ENCODE results near the gene BIRC7.

The BIRC7 gene

GRCh38 chr20:63192721-63193120 is 43.0 kb upstream of the BIRC7 start:
- Histone ChIP-seq H3K27me3 (ENCODE audit: insufficient read depth, low read length) (peaks cover 5% of the 10 kb centered on the region; the same call in 1 of the 2 replicates), H3K4me3 (ENCODE audit: low read length) (no peak overlapping the region), H3K9me3 (ENCODE audit: insufficient read depth, low read depth, low read length) (no peaks in the 10 kb centered on the region), H3K36me3 (ENCODE audit: insufficient read depth, low read depth, low read length) (peaks cover 27% of the 10 kb centered on the region), H3K4me1 (ENCODE audit: insufficient read depth, low read length) (peaks cover 5% of the 10 kb centered on the region; the same call in 1 of the 2 replicates), H3K9ac (ENCODE audit: low read depth, low read length) (no peak overlapping the region), H3K27ac (ENCODE audit: low read length) (no peak overlapping the region)

GRCh38 chr20:63194007-63194796 is 41.5 kb upstream of the BIRC7 start:
- Histone ChIP-seq H3K9me3 (ENCODE audit: insufficient read depth, low read depth, low read length) (no peaks in the 10 kb centered on the region), H3K4me3 (ENCODE audit: low read length) (no peak overlapping the region), H3K36me3 (ENCODE audit: insufficient read depth, low read depth, low read length) (peaks cover 30% of the 10 kb centered on the region), H3K9ac (ENCODE audit: low read depth, low read length) (no peak overlapping the region), H3K4me1 (ENCODE audit: insufficient read depth, low read length) (peaks cover 6% of the 10 kb centered on the region; the same call in 1 of the 2 replicates), H3K27me3 (ENCODE audit: insufficient read depth, low read length) (no peaks in the 10 kb centered on the region), H3K27ac (ENCODE audit: low read length) (no peak overlapping the region)

- H3K27ac ChIP-seq (ENCODE audit: low read length) = no peak overlapping the region
- no peaks in the 10 kb centered on the region for H3K9me3 ChIP-seq (ENCODE audit: insufficient read depth, low read depth, low read length)
- H3K4me1 ChIP-seq (ENCODE audit: insufficient read depth, low read length) = peaks cover 6% of the 10 kb centered on the region; the same call in 1 of the 2 replicates
- peaks cover 30% of the 10 kb centered on the region for H3K36me3 ChIP-seq (ENCODE audit: insufficient read depth, low read depth, low read length)
- no peak overlapping the region for H3K9ac ChIP-seq (ENCODE audit: low read depth, low read length)
- H3K27me3 ChIP-seq (ENCODE audit: insufficient read depth, low read length) = no peaks in the 10 kb centered on the region
- H3K4me3 ChIP-seq (ENCODE audit: low read length) = no peak overlapping the region
Measured at GRCh38 chr20:63194797-63195173, 40.9 kb upstream of the BIRC7 start.

- H3K9ac ChIP-seq (ENCODE audit: low read depth, low read length) = no peak overlapping the region
- no peaks in the 10 kb centered on the region for H3K9me3 ChIP-seq (ENCODE audit: insufficient read depth, low read depth, low read length)
- no peak overlapping the region for H3K4me3 ChIP-seq (ENCODE audit: low read length)
- H3K27ac ChIP-seq (ENCODE audit: low read length) = no peak overlapping the region
- peaks cover 48% of the 10 kb centered on the region for H3K36me3 ChIP-seq (ENCODE audit: insufficient read depth, low read depth, low read length)
- peaks cover 6% of the 10 kb centered on the region; the same call in 1 of the 2 replicates for H3K4me1 ChIP-seq (ENCODE audit: insufficient read depth, low read length)
- no peaks in the 10 kb centered on the region for H3K27me3 ChIP-seq (ENCODE audit: insufficient read depth, low read length)
Measured at GRCh38 chr20:63196768-63197470, 38.8 kb upstream of the BIRC7 start.

- H3K27me3 ChIP-seq (ENCODE audit: insufficient read depth, low read length) = no peaks in the 10 kb centered on the region
- no peak overlapping the region for H3K27ac ChIP-seq (ENCODE audit: low read length)
- no peak overlapping the region for H3K4me3 ChIP-seq (ENCODE audit: low read length)
- no peak overlapping the region for H3K9ac ChIP-seq (ENCODE audit: low read depth, low read length)
- H3K9me3 ChIP-seq (ENCODE audit: insufficient read depth, low read depth, low read length) = no peaks in the 10 kb centered on the region
- H3K4me1 ChIP-seq (ENCODE audit: insufficient read depth, low read length) = peaks cover 6% of the 10 kb centered on the region; the same call in 1 of the 2 replicates
- H3K36me3 ChIP-seq (ENCODE audit: insufficient read depth, low read depth, low read length) = peaks cover 65% of the 10 kb centered on the region
Measured at GRCh38 chr20:63198606-63199005, 37.1 kb upstream of the BIRC7 start.

- no peaks in the 10 kb centered on the region for H3K27me3 ChIP-seq (ENCODE audit: insufficient read depth, low read length)
- H3K27ac ChIP-seq (ENCODE audit: low read length) = no peak overlapping the region
- H3K4me3 ChIP-seq (ENCODE audit: low read length) = no peak overlapping the region
- peaks cover 72% of the 10 kb centered on the region for H3K36me3 ChIP-seq (ENCODE audit: insufficient read depth, low read depth, low read length)
- H3K9ac ChIP-seq (ENCODE audit: low read depth, low read length) = no peak overlapping the region
- no peaks in the 10 kb centered on the region for H3K9me3 ChIP-seq (ENCODE audit: insufficient read depth, low read depth, low read length)
- H3K4me1 ChIP-seq (ENCODE audit: insufficient read depth, low read length) = peaks cover 5% of the 10 kb centered on the region; the same call in 1 of the 2 replicates
Measured at GRCh38 chr20:63202021-63202420, 33.7 kb upstream of the BIRC7 start.

GRCh38 chr20:63202811-63203526 is 32.7 kb upstream of the BIRC7 start:
- H3K36me3 ChIP-seq (ENCODE audit: insufficient read depth, low read depth, low read length) = peaks cover 76% of the 10 kb centered on the region
- H3K27me3 ChIP-seq (ENCODE audit: insufficient read depth, low read length) = no peaks in the 10 kb centered on the region

GRCh38 chr20:63204362-63204761 is 31.3 kb upstream of the BIRC7 start:
- Histone ChIP-seq H3K27me3 (ENCODE audit: insufficient read depth, low read length) (no peaks in the 10 kb centered on the region), H3K27ac (ENCODE audit: low read length) (no peak overlapping the region), H3K4me3 (ENCODE audit: low read length) (no peak overlapping the region), H3K36me3 (ENCODE audit: insufficient read depth, low read depth, low read length) (peaks cover 89% of the 10 kb centered on the region), H3K9ac (ENCODE audit: low read depth, low read length) (no peak overlapping the region), H3K4me1 (ENCODE audit: insufficient read depth, low read length) (no peaks in the 10 kb centered on the region), H3K9me3 (ENCODE audit: insufficient read depth, low read depth, low read length) (no peaks in the 10 kb centered on the region)

More at GRCh38 chr20:63202811-63203526, 32.7 kb upstream of the BIRC7 start:
- no peak overlapping the region for H3K4me3 ChIP-seq (ENCODE audit: low read length)
- H3K9ac ChIP-seq (ENCODE audit: low read depth, low read length) = no peak overlapping the region
- H3K4me1 ChIP-seq (ENCODE audit: insufficient read depth, low read length) = no peaks in the 10 kb centered on the region
- no peaks in the 10 kb centered on the region for H3K9me3 ChIP-seq (ENCODE audit: insufficient read depth, low read depth, low read length)
- H3K27ac ChIP-seq (ENCODE audit: low read length) = no peak overlapping the region

- Histone ChIP-seq H3K27ac (ENCODE audit: low read length) (no peak overlapping the region), H3K36me3 (ENCODE audit: insufficient read depth, low read depth, low read length) (peaks cover 96% of the 10 kb centered on the region), H3K27me3 (ENCODE audit: insufficient read depth, low read length) (no peaks in the 10 kb centered on the region), H3K4me1 (ENCODE audit: insufficient read depth, low read length) (no peaks in the 10 kb centered on the region), H3K9me3 (ENCODE audit: insufficient read depth, low read depth, low read length) (no peaks in the 10 kb centered on the region), H3K9ac (ENCODE audit: low read depth, low read length) (no peak overlapping the region), H3K4me3 (ENCODE audit: low read length) (no peak overlapping the region)
Measured at GRCh38 chr20:63205896-63206295, 29.8 kb upstream of the BIRC7 start.

- no peaks in the 10 kb centered on the region for H3K27me3 ChIP-seq (ENCODE audit: insufficient read depth, low read length)
- no peak overlapping the region for H3K4me3 ChIP-seq (ENCODE audit: low read length)
- H3K27ac ChIP-seq (ENCODE audit: low read length) = no peak overlapping the region
- no peaks in the 10 kb centered on the region for H3K9me3 ChIP-seq (ENCODE audit: insufficient read depth, low read depth, low read length)
- no peak overlapping the region for H3K9ac ChIP-seq (ENCODE audit: low read depth, low read length)
- peaks cover 96% of the 10 kb centered on the region for H3K36me3 ChIP-seq (ENCODE audit: insufficient read depth, low read depth, low read length)
- no peaks in the 10 kb centered on the region for H3K4me1 ChIP-seq (ENCODE audit: insufficient read depth, low read length)
Measured at GRCh38 chr20:63206878-63207277, 28.8 kb upstream of the BIRC7 start.

- H3K27ac ChIP-seq (ENCODE audit: low read length) = no peak overlapping the region
- H3K36me3 ChIP-seq (ENCODE audit: insufficient read depth, low read depth, low read length) = peaks cover 96% of the 10 kb centered on the region
- H3K4me1 ChIP-seq (ENCODE audit: insufficient read depth, low read length) = peaks cover 4% of the 10 kb centered on the region; the same call in 1 of the 2 replicates
- no peaks in the 10 kb centered on the region for H3K9me3 ChIP-seq (ENCODE audit: insufficient read depth, low read depth, low read length)
- no peak overlapping the region for H3K4me3 ChIP-seq (ENCODE audit: low read length)
- no peak overlapping the region for H3K9ac ChIP-seq (ENCODE audit: low read depth, low read length)
- H3K27me3 ChIP-seq (ENCODE audit: insufficient read depth, low read length) = no peaks in the 10 kb centered on the region
Measured at GRCh38 chr20:63208346-63208909, 27.3 kb upstream of the BIRC7 start.
